Spleen (tissue), 7 donors: ENCODE measurements around the gene FOXD1.

Source experiments
- POLR2A ChIP-seq, 3 donors: fragments of 450-650 bp; IDR thresholded peaks; one replicate each; pipeline ENCODE4 v1.5.1; 2017; ENCODE audit warnings: antibody characterized with exemption in 3 of 3, mild to moderate bottlenecking in 1 of 3
- POLR2AphosphoS5 ChIP-seq, 3 donors: sonication (generic); formaldehyde crosslinking; IDR thresholded peaks; one replicate each; pipeline ENCODE4 v1.5.1; 2017; ENCODE audit warnings: antibody characterized with exemption in 3 of 3
- TF ChIP-seq, protein P1 (sequence below), 11 experiments: fragments of 200-600 bp in 7 of 11; fragments of 450-650 bp in 4 of 11; sonication (generic) in 4 of 11; IDR thresholded peaks in 8 of 11; conservative IDR thresholded peaks in 3 of 11; 1 replicate in 7 of 11; 2 replicates in 4 of 11; pipeline versions ENCODE4 v1.4.0 to v1.8.0; 2016 to 2021; ENCODE audit warnings: antibody characterized with exemption in 11 of 11, inconsistent platforms in 4 of 11, mild to moderate bottlenecking in 1 of 11
- donor health status: DM: no; HTN: no; CAD: no; lungs with moderate emphysema.
- donor health status: DM: no; HTN: no; CAD: no.
- donor health status: DM: no; HTN: no; CAD: no.

DNA sequence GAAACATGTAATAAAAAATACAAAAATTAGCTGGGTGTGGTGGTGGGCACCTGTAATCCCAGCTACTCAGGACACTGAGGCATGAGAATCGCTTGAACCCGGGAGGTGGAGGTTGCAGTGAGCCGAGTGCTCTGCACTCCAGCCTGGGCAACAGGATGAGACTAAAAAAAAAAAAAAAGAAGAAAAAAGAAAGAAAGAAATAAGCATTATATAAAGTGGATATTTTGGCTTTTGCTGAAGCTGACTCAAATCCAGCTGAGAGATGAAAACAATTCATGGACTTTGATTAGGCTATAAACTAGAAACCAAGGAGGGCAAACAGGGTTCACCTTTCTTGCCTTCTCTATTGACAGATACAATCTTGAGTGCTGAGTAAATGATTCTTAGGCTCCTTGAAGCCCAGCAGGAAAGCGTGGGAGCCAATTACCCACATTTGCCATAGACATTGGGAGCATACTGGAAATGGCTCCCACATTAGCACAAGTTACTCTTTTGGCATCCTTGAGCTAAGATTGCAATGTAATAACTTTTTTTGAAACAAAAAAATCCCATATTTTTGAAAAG lies 47.3 kb upstream of the FOXD1 start:
- TF ChIP-seq, protein P1, sequence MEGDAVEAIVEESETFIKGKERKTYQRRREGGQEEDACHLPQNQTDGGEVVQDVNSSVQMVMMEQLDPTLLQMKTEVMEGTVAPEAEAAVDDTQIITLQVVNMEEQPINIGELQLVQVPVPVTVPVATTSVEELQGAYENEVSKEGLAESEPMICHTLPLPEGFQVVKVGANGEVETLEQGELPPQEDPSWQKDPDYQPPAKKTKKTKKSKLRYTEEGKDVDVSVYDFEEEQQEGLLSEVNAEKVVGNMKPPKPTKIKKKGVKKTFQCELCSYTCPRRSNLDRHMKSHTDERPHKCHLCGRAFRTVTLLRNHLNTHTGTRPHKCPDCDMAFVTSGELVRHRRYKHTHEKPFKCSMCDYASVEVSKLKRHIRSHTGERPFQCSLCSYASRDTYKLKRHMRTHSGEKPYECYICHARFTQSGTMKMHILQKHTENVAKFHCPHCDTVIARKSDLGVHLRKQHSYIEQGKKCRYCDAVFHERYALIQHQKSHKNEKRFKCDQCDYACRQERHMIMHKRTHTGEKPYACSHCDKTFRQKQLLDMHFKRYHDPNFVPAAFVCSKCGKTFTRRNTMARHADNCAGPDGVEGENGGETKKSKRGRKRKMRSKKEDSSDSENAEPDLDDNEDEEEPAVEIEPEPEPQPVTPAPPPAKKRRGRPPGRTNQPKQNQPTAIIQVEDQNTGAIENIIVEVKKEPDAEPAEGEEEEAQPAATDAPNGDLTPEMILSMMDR (IDR thresholded peaks at IDR 0.05 in 8 of 11, conservative IDR thresholded peaks at IDR 0.05 in 3 of 11): no peak
- TF ChIP-seq POLR2A (IDR thresholded peaks at IDR 0.05): no peak
- no peak for TF ChIP-seq POLR2AphosphoS5 (IDR thresholded peaks at IDR 0.05)
